Large intestine (tissue), 3 donors: ENCODE measurements around the gene TSPEAR. TPM values are rescaled to one million over a fixed set of nuclear protein-coding genes. Genes with fewer than 3 reads are reported as not detected.

Experiments
- DNase-seq, 2 donors: peaks; one replicate each; pipeline versions ENCODE4 v3.0.0 to v3.0.0-alpha.2; 2013
- H3K27ac ChIP-seq: one replicate; pipeline ENCODE4 v1.5.1; 2013; ENCODE audit warnings: low read length
- H3K27me3 ChIP-seq: 2 replicates; pipeline ENCODE4 v1.6.1; 2013; ENCODE audit warnings: low read length; ENCODE audit not compliant: control insufficient read depth, insufficient read depth
- H3K36me3 ChIP-seq: 2 replicates; pipeline ENCODE4 v1.6.1; 2013; ENCODE audit warnings: low read length; ENCODE audit not compliant: control insufficient read depth, insufficient read depth
- H3K4me1 ChIP-seq: one replicate; pipeline ENCODE4 v1.6.1; 2013; ENCODE audit warnings: low read length; ENCODE audit not compliant: control insufficient read depth, insufficient read depth
- H3K4me3 ChIP-seq: one replicate; pipeline ENCODE4 v1.5.1; 2013; ENCODE audit warnings: low read length
- H3K9me3 ChIP-seq: one replicate; pipeline ENCODE4 v1.6.1; 2013; ENCODE audit warnings: mild to moderate bottlenecking, low read depth, low read length, moderate library complexity; ENCODE audit not compliant: control insufficient read depth
- WGBS: methylation state at CpG from one replicate; pipeline ENCODE4 v1.1.5; 2013; ENCODE audit warnings: low lambda C conversion rate; ENCODE audit not compliant: insufficient coverage; 5-methylcytosine and 5-hydroxymethylcytosine counted together
- polyA plus RNA-seq: library from polyadenylated mRNA; unstranded; fragments of 120-200 nt; gene quantifications from one replicate; pipeline ENCODE4 v1.2.1, GENCODE V29; 2013

The TSPEAR gene
- polyA plus RNA-seq, 1 donor, result 0.55 TPM

DNA sequence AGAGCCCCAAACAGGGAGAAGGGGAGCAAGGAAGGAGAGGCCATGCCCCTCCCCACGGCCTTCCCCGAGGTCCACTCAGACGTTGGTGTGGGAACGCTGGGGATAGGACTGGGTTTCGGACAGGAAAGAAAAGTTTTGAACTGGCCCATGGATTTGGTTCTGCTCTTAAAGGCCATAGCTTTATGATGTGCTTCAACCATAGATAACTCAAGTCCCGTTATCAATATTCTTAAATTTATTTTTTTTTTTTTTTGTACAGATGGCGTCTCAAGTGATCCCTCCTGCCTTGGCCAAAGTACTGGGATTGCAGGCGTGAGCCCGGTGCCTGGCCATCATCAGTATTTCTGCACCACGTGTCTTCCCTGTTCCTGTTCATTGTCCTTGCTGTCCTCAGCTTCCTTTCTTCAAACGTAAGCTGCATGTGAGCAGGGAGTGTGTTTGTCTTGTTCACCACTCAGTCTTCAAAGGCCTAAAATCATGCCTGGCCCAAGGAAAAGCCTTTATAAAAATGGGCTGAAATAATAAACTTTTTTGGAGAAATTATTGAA, 170.6 kb downstream of the TSPEAR start:
- H3K27me3 ChIP-seq, result no peaks in the 10 kb centered on the region
- H3K36me3 ChIP-seq, result no peaks in the 10 kb centered on the region
- H3K4me3 ChIP-seq, result no peak overlapping the region
- WGBS, result 70% methylated on average over 3 of the region's 11 CpGs
- H3K27ac ChIP-seq, result no peak overlapping the region
- peaks cover 5% of the 10 kb centered on the region for H3K9me3 ChIP-seq
- DNase-seq, result no peak
- no peaks in the 10 kb centered on the region for H3K4me1 ChIP-seq

DNA sequence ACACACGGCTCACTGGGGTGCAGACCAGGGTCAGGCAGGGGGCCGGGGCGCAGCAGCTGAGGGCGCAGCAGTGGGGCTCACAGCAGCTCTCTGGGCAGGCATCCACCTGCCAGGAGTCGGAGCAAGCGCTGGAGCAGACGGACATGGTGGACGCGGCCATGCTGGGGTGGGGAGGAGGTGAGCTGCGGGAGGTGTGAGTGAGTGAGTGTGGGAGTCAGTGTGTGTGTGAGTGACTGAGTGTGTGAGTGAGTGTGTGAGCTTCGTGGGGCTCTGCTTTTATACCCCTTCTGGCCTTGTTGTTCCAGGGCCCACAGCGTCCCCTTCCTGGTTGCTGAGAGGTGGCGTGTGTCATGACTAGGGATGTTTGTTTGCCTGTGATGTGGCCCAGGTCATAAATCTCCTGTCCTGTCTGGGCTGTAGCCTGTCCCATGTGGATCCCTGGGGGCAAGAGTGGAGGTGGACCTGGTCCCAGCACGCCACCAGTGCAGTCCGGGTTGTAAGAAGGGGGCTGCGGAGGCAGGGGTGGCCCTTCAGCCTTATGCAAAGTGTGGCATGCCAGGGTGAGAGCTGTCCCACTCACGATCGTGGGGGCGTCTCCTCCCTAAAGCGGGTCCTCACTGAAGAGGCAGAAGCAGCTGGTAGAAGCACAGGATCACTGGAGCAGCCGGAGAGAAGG, 171.2 kb downstream of the TSPEAR start, which contains the start of gene KRTAP10-1:
TSS of gene KRTAP10-1 (minus strand) at position 205 of the 676 bp plus-strand sequence. CDS start at position 160, 45 bp downstream.
- H3K27me3 ChIP-seq, result no peaks in the 10 kb centered on the region
- no peak for DNase-seq
- no peaks in the 10 kb centered on the region for H3K4me1 ChIP-seq
- WGBS, result no CpG with 5 or more reads among the region's 21 CpGs
- H3K27ac ChIP-seq, result no peak within 1 kb of the TSS
- peaks cover 5% of the 10 kb centered on the region for H3K9me3 ChIP-seq
- no peak within 1 kb of the TSS for H3K4me3 ChIP-seq
- H3K36me3 ChIP-seq, result no peaks in the 10 kb centered on the region

DNA sequence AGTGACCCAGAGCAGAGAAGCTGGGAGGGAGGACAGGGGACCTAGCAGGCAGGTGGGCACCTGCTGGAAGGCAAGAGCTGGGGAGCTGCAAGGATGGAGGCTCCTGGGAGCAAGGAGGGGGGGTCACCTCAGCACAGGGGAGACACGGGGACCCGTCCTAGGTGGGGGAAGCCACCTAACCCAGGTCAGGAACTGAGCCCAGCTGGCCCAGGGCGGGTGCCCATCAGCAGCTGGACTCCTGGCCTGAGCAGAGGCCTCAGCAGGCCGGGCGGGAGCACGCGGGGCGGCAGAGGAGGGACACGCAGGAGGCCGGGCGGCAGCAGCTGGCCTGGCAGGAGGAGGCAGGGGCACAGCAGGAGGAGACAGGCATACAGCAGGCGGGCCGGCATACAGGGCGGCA, 172.3 kb downstream of the TSPEAR start:
- Histone ChIP-seq H3K9me3 (peaks cover 5% of the 10 kb centered on the region), H3K27me3 (no peaks in the 10 kb centered on the region), H3K27ac (no peak overlapping the region), H3K4me1 (no peaks in the 10 kb centered on the region), H3K4me3 (no peak overlapping the region), H3K36me3 (no peaks in the 10 kb centered on the region)
- DNase-seq, result no peak
- WGBS, result no CpG with 5 or more reads among the region's 14 CpGs

DNA sequence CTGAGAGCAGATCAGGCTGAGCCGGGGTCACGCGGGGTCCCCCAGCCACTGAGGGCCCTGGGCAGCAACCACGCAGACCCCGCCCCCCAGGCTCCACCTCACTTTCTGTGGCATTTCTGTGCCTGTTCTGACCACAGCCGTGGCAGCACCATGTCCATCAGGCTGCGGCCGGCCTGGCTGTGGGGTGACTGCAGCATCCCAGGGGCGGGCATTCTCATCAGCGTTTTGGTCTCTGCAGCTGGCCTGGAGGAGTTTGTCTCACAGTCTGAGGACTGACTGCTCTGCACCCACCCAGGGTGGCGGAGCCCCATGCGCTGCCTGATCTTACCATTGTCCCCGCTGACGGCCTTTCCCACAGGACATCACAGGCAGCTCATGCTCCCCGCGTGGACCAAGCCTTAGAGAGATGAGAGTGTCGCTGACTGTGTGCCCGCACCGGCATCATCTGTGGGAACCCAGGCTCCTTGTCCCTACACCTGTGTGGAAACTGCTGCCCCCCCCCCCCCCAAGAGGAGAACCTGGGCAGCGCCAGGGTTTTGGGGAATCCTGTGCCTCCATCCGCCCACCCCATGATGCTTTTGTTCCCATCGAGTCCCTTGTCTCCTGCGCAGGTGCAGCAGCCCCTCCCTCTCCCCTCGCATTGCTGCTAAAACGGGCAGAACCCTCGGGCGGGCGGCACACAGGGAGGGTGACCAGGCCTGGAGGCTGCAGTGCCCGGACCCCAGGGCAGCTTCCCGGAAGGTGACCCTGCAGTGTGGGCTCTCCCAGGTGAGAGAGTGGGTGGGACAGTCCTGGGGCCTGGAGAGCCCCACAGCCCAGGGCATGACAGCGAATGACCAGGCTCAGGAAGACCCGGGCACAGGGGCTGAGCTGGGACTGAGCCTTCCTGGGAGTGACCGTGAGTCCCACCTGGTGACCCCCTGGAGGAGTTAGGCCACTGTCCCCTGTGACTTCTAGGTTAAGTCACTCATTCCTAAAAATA, 173.2 kb downstream of the TSPEAR start:
- no peak for DNase-seq
- H3K4me3 ChIP-seq, result no peak overlapping the region
- H3K27ac ChIP-seq, result no peak overlapping the region
- peaks cover 5% of the 10 kb centered on the region for H3K9me3 ChIP-seq
- no peaks in the 10 kb centered on the region for H3K27me3 ChIP-seq
- WGBS, result 100% methylated on average over 1 of the region's 33 CpGs
- H3K4me1 ChIP-seq, result no peaks in the 10 kb centered on the region
- H3K36me3 ChIP-seq, result no peaks in the 10 kb centered on the region

DNA sequence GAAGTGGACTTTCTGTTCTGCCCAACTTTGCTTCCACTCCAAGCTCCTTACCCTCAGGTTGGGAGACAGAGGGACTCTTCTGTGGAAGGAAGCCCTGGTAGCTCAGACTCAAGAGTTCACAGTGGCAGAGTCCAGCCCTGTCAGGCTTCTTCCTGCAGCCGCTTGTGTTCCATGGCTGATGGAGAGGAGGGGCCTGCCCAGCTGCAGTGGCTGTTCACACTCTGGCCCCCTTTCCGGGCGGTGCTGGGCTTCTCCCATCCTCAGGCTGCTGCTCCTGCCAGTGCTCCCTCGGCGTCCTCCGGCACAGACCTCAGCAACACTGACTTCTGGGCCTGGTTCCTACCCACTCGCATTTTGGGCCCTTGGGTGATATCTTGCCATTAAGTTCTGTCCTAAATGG, 175.4 kb downstream of the TSPEAR start:
- Histone ChIP-seq H3K4me1 (no peaks in the 10 kb centered on the region), H3K9me3 (peaks cover 5% of the 10 kb centered on the region), H3K4me3 (no peak overlapping the region), H3K36me3 (no peaks in the 10 kb centered on the region), H3K27ac (no peak overlapping the region), H3K27me3 (no peaks in the 10 kb centered on the region)
- WGBS, result no CpG with 5 or more reads among the region's 7 CpGs
- no peak for DNase-seq

DNA sequence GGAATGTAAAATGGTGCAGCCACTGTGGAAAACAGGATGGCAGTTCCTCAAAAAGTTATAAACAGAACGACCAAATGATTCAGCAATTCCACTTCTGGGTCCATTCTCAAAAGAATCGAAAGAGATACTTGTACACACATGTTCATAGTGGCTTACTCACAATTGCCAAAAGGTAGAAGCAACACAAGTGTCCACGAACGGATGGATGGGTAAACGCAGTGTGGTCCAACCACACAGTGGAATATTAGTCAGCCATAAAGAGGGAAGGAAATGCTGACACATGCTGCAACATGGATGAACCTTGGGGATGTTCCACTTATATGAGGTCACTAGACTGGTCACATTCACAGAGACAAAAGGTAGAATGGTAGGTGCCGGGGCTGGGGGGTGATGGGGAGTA, 176.7 kb downstream of the TSPEAR start:
- no peak overlapping the region for H3K4me3 ChIP-seq
- no peak for DNase-seq
- no peaks in the 10 kb centered on the region for H3K27me3 ChIP-seq
- H3K9me3 ChIP-seq, result peaks cover 5% of the 10 kb centered on the region
- H3K4me1 ChIP-seq, result no peaks in the 10 kb centered on the region
- WGBS, result 100% methylated on average over 3 of the region's 6 CpGs
- no peaks in the 10 kb centered on the region for H3K36me3 ChIP-seq
- H3K27ac ChIP-seq, result no peak overlapping the region

DNA sequence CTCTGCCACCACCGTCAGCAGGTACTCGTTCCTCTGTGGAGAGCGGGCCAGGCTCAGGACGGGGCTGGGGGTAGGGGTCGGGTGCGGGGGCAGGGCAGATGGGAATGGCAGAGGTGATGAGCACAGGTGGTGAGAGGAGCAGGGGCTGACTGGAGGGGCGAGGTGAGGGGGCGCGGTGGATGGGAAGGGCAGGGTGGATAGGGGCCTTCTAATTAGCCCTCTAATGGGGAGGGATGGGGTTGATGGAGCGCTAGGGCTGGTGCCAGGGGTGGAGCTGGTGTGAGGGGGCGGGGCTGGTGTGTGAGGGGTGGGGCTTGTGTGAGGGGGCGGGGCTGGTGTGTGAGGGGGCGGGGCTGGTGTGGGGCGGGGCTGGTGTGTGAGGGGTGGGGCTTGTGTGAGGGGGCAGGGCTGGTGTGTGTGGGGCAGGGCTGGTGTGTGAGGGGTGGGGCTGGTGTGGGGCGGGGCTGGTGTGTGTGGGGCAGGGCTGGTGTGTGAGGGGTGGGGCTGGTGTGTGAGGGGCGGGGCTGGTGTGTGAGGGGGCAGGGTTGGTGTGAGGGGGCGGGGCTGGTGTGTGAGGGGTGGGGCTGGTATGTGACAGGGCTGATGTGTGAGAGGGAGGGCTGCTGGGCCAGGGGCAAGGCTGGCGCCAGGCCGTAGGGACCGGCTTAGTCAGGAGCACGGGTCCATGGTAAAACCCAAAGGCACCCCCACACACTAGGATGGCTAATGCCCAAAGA, 177.3 kb downstream of the TSPEAR start:
- H3K27me3 ChIP-seq, result no peaks in the 10 kb centered on the region
- no CpG with 5 or more reads among the region's 21 CpGs for WGBS
- H3K9me3 ChIP-seq, result peaks cover 5% of the 10 kb centered on the region
- DNase-seq, result no peak
- H3K4me3 ChIP-seq, result no peak overlapping the region
- no peaks in the 10 kb centered on the region for H3K4me1 ChIP-seq
- H3K36me3 ChIP-seq, result no peaks in the 10 kb centered on the region
- no peak overlapping the region for H3K27ac ChIP-seq

DNA sequence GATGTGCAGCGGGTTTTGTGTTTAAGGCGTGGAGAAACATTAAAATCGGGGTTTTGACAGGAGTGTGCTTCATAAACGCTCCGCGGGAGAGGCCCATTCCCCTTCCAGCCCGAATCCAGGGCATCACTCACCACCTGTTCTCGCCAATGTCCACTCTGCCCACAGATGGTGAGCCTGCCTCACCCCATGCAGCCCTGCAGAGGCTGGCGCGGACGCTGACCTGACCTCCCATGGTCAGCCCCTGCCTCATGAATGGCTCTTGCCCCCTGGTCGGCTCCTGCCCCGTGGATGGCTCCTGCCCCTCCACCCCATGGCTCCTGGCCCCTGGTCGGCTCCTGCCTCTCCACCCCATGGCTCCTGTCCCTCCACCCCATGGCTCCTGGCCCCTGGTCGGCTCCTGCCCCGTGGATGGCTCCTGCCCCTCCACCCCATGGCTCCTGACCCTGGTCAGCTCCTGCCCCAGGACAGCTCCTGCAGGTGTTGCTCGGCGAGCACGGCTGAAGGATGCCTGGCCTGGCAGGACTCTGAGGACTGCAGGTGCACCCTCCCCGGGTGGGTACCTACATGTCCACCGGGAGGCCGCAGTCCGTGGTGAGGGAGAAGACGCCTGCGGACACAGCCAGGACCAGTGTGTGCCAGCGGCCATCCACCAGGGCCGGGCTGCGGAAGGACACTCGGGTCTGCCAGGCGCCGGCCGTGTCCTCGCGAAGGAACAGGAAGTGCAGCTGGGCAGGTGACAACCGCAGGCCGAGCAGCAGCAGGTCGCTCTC, 178.1 kb downstream of the TSPEAR start:
- Histone ChIP-seq H3K27me3 (no peaks in the 10 kb centered on the region), H3K9me3 (peaks cover 5% of the 10 kb centered on the region), H3K4me3 (no peak overlapping the region), H3K36me3 (no peaks in the 10 kb centered on the region), H3K4me1 (no peaks in the 10 kb centered on the region), H3K27ac (no peak overlapping the region)
- no CpG with 5 or more reads among the region's 37 CpGs for WGBS
- DNase-seq, result no peak

DNA sequence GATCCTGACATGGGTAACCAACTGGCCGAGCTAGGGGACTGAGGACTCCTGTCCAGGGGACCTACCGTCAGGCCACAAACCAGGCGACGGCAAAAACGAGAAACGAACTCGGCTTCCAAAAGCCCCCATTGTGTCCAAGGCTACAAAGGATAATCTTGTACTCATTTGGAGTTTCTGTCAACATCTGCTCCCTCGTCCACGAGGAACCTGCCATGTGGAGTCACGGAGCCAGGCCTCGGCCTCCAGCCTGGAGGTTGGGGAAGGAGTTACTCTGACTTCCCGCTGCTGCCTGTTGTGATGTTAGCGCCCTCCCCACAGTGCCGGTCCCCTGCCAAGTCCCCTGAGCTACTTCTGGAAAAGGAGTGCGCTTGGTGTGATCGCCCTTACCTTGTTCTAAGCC, 178.7 kb downstream of the TSPEAR start:
- no peaks in the 10 kb centered on the region for H3K4me1 ChIP-seq
- no peak overlapping the region for H3K4me3 ChIP-seq
- WGBS, result no CpG with 5 or more reads among the region's 16 CpGs

More for the DNA sequence above, 178.7 kb downstream of the TSPEAR start:
- Histone ChIP-seq H3K27ac (no peak overlapping the region), H3K36me3 (no peaks in the 10 kb centered on the region), H3K27me3 (no peaks in the 10 kb centered on the region), H3K9me3 (peaks cover 2% of the 10 kb centered on the region)
- no peak for DNase-seq
